HEK293 (cell line): ENCODE measurements around the gene VAPA.

Experiments used
- CTCF ChIA-PET: fragments of 350-600 bp; formaldehyde crosslinking; extraction: SDS; loops from one replicate; lab custom pipeline; 2021; ENCODE audit warnings: antibody characterized with exemption; lab: Yijun Ruan, JAX
- POLR2A ChIA-PET: fragments of 300-600 bp; formaldehyde crosslinking; extraction: SDS; loops from one replicate; lab custom pipeline; 2020; ENCODE audit warnings: antibody characterized with exemption, inconsistent platforms; lab: Yijun Ruan, JAX
- H3K27ac ChIP-seq: fragments of 200-500 bp; sonication (Bioruptor generic); 2 replicates; pipeline ENCODE4 v1.5.1; 2014; ENCODE audit warnings: low read depth, low read length, control low read depth, inconsistent platforms; ENCODE audit errors: extremely low read depth
- H3K36me3 ChIP-seq, 2 experiments: fragments of 200-500 bp in 1 of 2; sonication (Bioruptor generic) in 1 of 2; 1 replicate in 1 of 2; 2 replicates in 1 of 2; pipeline ENCODE4 v1.5.1; 2014 to 2017; ENCODE audit warnings: inconsistent platforms in 2 of 2, low read length in 2 of 2; ENCODE audit not compliant: control insufficient read depth in 2 of 2, insufficient read depth in 1 of 2
- H3K4me1 ChIP-seq: fragments of 200-500 bp; sonication (Bioruptor generic); 2 replicates; pipeline ENCODE4 v1.5.1; 2014; ENCODE audit warnings: mild to moderate bottlenecking, low read length, inconsistent platforms; ENCODE audit not compliant: control insufficient read depth, insufficient read depth
- H3K4me3 ChIP-seq: 2 replicates; pipeline ENCODE4 v1.5.1; 2011; ENCODE audit warnings: low read depth, mild to moderate bottlenecking, control low read depth, low read length, moderate library complexity
- H3K9me3 ChIP-seq: fragments of 200-500 bp; sonication (Bioruptor generic); 2 replicates; pipeline ENCODE4 v1.5.1; 2014; ENCODE audit warnings: low read depth, low read length, inconsistent platforms; ENCODE audit not compliant: control insufficient read depth, insufficient read depth
- ATF2 ChIP-seq: fragments of 450-650 bp; formaldehyde crosslinking; IDR thresholded peaks from 2 replicates; pipeline ENCODE4 v1.5.1; 2016; ENCODE audit warnings: missing biosample characterization, missing genetic modification characterization, low read depth
- BCL6B ChIP-seq: fragments of 450-650 bp; formaldehyde crosslinking; IDR thresholded peaks from 2 replicates; pipeline ENCODE4 v1.5.1; 2017; ENCODE audit warnings: missing biosample characterization, missing genetic modification characterization
- FEZF1 ChIP-seq: fragments of 450-650 bp; formaldehyde crosslinking; IDR thresholded peaks from 2 replicates; pipeline ENCODE4 v1.5.1; 2016; ENCODE audit warnings: missing biosample characterization, missing genetic modification characterization
- KLF16 ChIP-seq: fragments of 450-650 bp; formaldehyde crosslinking; IDR thresholded peaks from 2 replicates; pipeline ENCODE4 v1.5.1; 2017; ENCODE audit warnings: missing biosample characterization, missing genetic modification characterization
- PBX3 ChIP-seq: sonication (generic); formaldehyde crosslinking; IDR thresholded peaks from 2 replicates; pipeline ENCODE4 v1.8.1; 2022; ENCODE audit warnings: mild to moderate bottlenecking, moderate library complexity, missing genetic modification reagents
- SETDB1 ChIP-seq: IDR thresholded peaks from one replicate; pipeline ENCODE4 v1.6.1; 2017; ENCODE audit warnings: mild to moderate bottlenecking, low read length, moderate library complexity, mixed read lengths; ENCODE audit not compliant: insufficient read length
- ZBTB10 ChIP-seq: fragments of 450-650 bp; formaldehyde crosslinking; IDR thresholded peaks from 2 replicates; pipeline ENCODE4 v1.5.1; 2016; ENCODE audit warnings: missing biosample characterization, missing genetic modification characterization
- ZFHX2 ChIP-seq: fragments of 450-650 bp; formaldehyde crosslinking; conservative IDR thresholded peaks from 2 replicates; pipeline ENCODE4 v1.5.1; 2016; ENCODE audit warnings: missing biosample characterization, missing genetic modification characterization
- ZFP69B ChIP-seq: fragments of 450-650 bp; formaldehyde crosslinking; IDR thresholded peaks from 2 replicates; pipeline ENCODE4 v1.5.1; 2016; ENCODE audit warnings: missing biosample characterization, missing genetic modification characterization
- ZNF10 ChIP-seq: fragments of 450-650 bp; formaldehyde crosslinking; IDR thresholded peaks from 2 replicates; pipeline ENCODE4 v1.5.1; 2017; ENCODE audit warnings: missing biosample characterization, missing genetic modification characterization
- ZNF2 ChIP-seq: fragments of 450-650 bp; formaldehyde crosslinking; IDR thresholded peaks from 2 replicates; pipeline ENCODE4 v1.5.1; 2016; ENCODE audit warnings: missing biosample characterization, missing genetic modification characterization
- ZNF24 ChIP-seq: fragments of 450-650 bp; formaldehyde crosslinking; IDR thresholded peaks from 2 replicates; pipeline ENCODE4 v1.5.1; 2016; ENCODE audit warnings: missing biosample characterization, missing genetic modification characterization
- ZNF26 ChIP-seq: fragments of 450-650 bp; formaldehyde crosslinking; IDR thresholded peaks from 2 replicates; pipeline ENCODE4 v1.5.1; 2016; ENCODE audit warnings: missing biosample characterization, missing genetic modification characterization
- ZNF292 ChIP-seq: fragments of 450-650 bp; formaldehyde crosslinking; IDR thresholded peaks from 2 replicates; pipeline ENCODE4 v1.5.1; 2016; ENCODE audit warnings: low read depth, missing biosample characterization, missing genetic modification characterization, borderline replicate concordance
- ZNF350 ChIP-seq: fragments of 450-650 bp; formaldehyde crosslinking; IDR thresholded peaks from 2 replicates; pipeline ENCODE4 v1.5.0; 2017; ENCODE audit warnings: missing biosample characterization, mild to moderate bottlenecking, missing genetic modification characterization
- ZNF37A ChIP-seq: fragments of 450-650 bp; IDR thresholded peaks from 2 replicates; pipeline ENCODE4 v1.5.1; 2018; ENCODE audit warnings: missing biosample characterization, missing genetic modification characterization
- ZNF571 ChIP-seq: fragments of 450-650 bp; formaldehyde crosslinking; IDR thresholded peaks from 2 replicates; pipeline ENCODE4 v1.5.0; 2017; ENCODE audit warnings: missing biosample characterization, missing genetic modification characterization
- ZNF626 ChIP-seq: fragments of 450-650 bp; sonication (Bioruptor Pico); formaldehyde crosslinking; IDR thresholded peaks from 2 replicates; pipeline ENCODE4 v1.5.1; 2018; ENCODE audit warnings: missing biosample characterization, missing genetic modification characterization, inconsistent platforms
- ZNF629 ChIP-seq: fragments of 450-650 bp; formaldehyde crosslinking; IDR thresholded peaks from 2 replicates; pipeline ENCODE4 v1.5.1; 2017; ENCODE audit warnings: missing biosample characterization, missing genetic modification characterization
- ZNF76 ChIP-seq: fragments of 450-650 bp; formaldehyde crosslinking; IDR thresholded peaks from 2 replicates; pipeline ENCODE4; 2016; ENCODE audit warnings: low read depth, missing biosample characterization, missing genetic modification characterization, borderline replicate concordance
- ZSCAN18 ChIP-seq: fragments of 450-650 bp; formaldehyde crosslinking; IDR thresholded peaks from 2 replicates; pipeline ENCODE4 v1.5.1; 2016; ENCODE audit warnings: missing biosample characterization, missing genetic modification characterization

Gene VAPA

GRCh38 chr18:9975658-9976057 lies 61.8 kb downstream of the VAPA start:
- no peak overlapping the region for H3K27ac ChIP-seq
- no peaks in the 10 kb centered on the region for H3K36me3 ChIP-seq
- no peaks in the 10 kb centered on the region for H3K4me1 ChIP-seq
- CTCF ChIA-PET: interaction anchor here (6.9 kb wide), 1 partner anchor 543 kb away, joined by 115 read pairs; no protein-coding TSS in a partner anchor
- no peak overlapping the region for H3K4me3 ChIP-seq
- TF ChIP-seq ZNF626 (tag by site-specific recombination) (0 out of 2 replicates have a peak, but pooled peaks have one; percentile 14), ZNF292 (no peak), SETDB1 (peak; percentile 85), PBX3 (CRISPR knock-in tag) (no peak)
- no peaks in the 10 kb centered on the region for H3K9me3 ChIP-seq
- POLR2A ChIA-PET: no interaction called here

GRCh38 chr18:9982711-9983110 lies 68.9 kb downstream of the VAPA start:
- Histone ChIP-seq H3K9me3 (no peaks in the 10 kb centered on the region), H3K36me3 (no peaks in the 10 kb centered on the region), H3K4me3 (no peak overlapping the region), H3K4me1 (no peaks in the 10 kb centered on the region), H3K27ac (no peak overlapping the region)
- POLR2A ChIA-PET: no interaction called here
- TF ChIP-seq ZNF37A (no peak), KLF16 (tag by site-specific recombination) (no peak), ZFHX2 (tag by site-specific recombination) (0 out of 2 replicates have a peak, but pooled peaks have one; percentile 7), ZNF2 (tag by site-specific recombination) (no peak), ZFP69B (no peak), ZBTB10 (tag by site-specific recombination) (no peak), ZNF10 (tag by site-specific recombination) (no peak), ATF2 (no peak)
- CTCF ChIA-PET: interaction anchor here (0.6 to 5.4 kb wide), 3 partner anchors 11 to 1577 kb away, joined by 3 to 27 read pairs (median 3); no protein-coding TSS in a partner anchor

GRCh38 chr18:9984080-9984479 lies 70.3 kb downstream of the VAPA start:
- no peak overlapping the region for H3K4me3 ChIP-seq
- CTCF ChIA-PET: interaction anchor here (5.4 kb wide), 1 partner anchor 13 kb away, joined by 27 read pairs; no protein-coding TSS in a partner anchor
- H3K36me3 ChIP-seq: no peaks in the 10 kb centered on the region
- H3K9me3 ChIP-seq: no peaks in the 10 kb centered on the region
- H3K4me1 ChIP-seq: no peaks in the 10 kb centered on the region
- H3K27ac ChIP-seq: no peak overlapping the region
- TF ChIP-seq ZNF26 (tag by site-specific recombination) (no peak), ZNF24 (tag by site-specific recombination) (no peak), ZNF629 (tag by site-specific recombination) (no peak), ZSCAN18 (tag by site-specific recombination) (no peak), BCL6B (no peak), FEZF1 (tag by site-specific recombination) (no peak), ZNF76 (tag by site-specific recombination) (no peak), ZNF350 (tag by site-specific recombination) (no peak), ZNF571 (no peak)
- TF ChIP-seq, all 188 proteins: peak for 0
- POLR2A ChIA-PET: no interaction called here
